WTC11 (cell line): ENCODE measurements around the gene ETV3. TPM values are rescaled to one million over a fixed set of nuclear protein-coding genes. Genes with fewer than 3 reads are reported as not detected.

Source experiments
- ATAC-seq: fragments of 200-7000 bp; cut with Tn5 transposase; 2 replicates; pipeline ENCODE4 v1.10.0; 2021; ENCODE audit warnings: mild to moderate bottlenecking, moderate library complexity
- Bru-seq: library from RNA; stranded (reverse); fragments of 400-500 nt; gene quantifications from one replicate; lab custom pipeline; 2021; lab: Mats Ljungman, UMichigan
- CTCF ChIA-PET: fragments of 300-600 bp; sonication (Branson Sonifier 250); formaldehyde crosslinking; loops from one replicate; lab custom pipeline; 2021; ENCODE audit warnings: antibody characterized with exemption; lab: Charles Lee
- POLR2A ChIA-PET: fragments of 350-600 bp; sonication (Branson Sonifier 250); formaldehyde crosslinking; loops from one replicate; lab custom pipeline; 2021; ENCODE audit warnings: antibody characterized with exemption; lab: Charles Lee
- DNase-seq: peaks from one replicate; pipeline ENCODE4 v3.0.0; 2021; ENCODE audit warnings: low spot score
- H3K27ac Mint-ChIP-seq: 2 replicates; pipeline ENCODE4 v1.8.0; 2021; ENCODE audit warnings: mixed read lengths
- H3K27me3 Mint-ChIP-seq: 2 replicates; pipeline ENCODE4 v1.8.0; 2021; ENCODE audit warnings: low read depth, mild to moderate bottlenecking, moderate library complexity, mixed read lengths
- H3K36me3 Mint-ChIP-seq: 2 replicates; pipeline ENCODE4 v1.8.0; 2021; ENCODE audit warnings: mixed read lengths
- H3K4me1 Mint-ChIP-seq: 2 replicates; pipeline ENCODE4 v1.8.0; 2022; ENCODE audit warnings: mixed read lengths
- H3K4me3 Mint-ChIP-seq: 2 replicates; pipeline ENCODE4 v1.8.0; 2021; ENCODE audit warnings: mild to moderate bottlenecking, moderate library complexity, mixed read lengths
- H3K9me3 Mint-ChIP-seq: 2 replicates; pipeline ENCODE4 v1.8.0; 2021; ENCODE audit warnings: mixed read lengths
- ATF3 ChIP-seq: sonication (generic); formaldehyde crosslinking; conservative IDR thresholded peaks from 2 replicates; pipeline ENCODE4 v1.8.1; 2022; ENCODE audit warnings: mild to moderate bottlenecking, missing genetic modification reagents
- CBFB ChIP-seq: sonication (generic); formaldehyde crosslinking; IDR thresholded peaks from 2 replicates; pipeline ENCODE4 v1.8.1; 2022; ENCODE audit warnings: mild to moderate bottlenecking, low read depth, missing genetic modification reagents
- CDX4 ChIP-seq: fragments of 250-450 bp; sonication (Bioruptor Pico); IDR thresholded peaks from 2 replicates; pipeline ENCODE4 v1.9.0; 2021; ENCODE audit warnings: moderate library complexity, mild to moderate bottlenecking, inconsistent platforms, borderline replicate concordance
- CREB1 ChIP-seq: sonication (generic); formaldehyde crosslinking; IDR thresholded peaks from 2 replicates; pipeline ENCODE4 v1.8.0; 2023; ENCODE audit warnings: mild to moderate bottlenecking, missing genetic modification reagents
- CREM ChIP-seq: sonication (generic); formaldehyde crosslinking; IDR thresholded peaks from 2 replicates; pipeline ENCODE4 v1.8.1; 2022; ENCODE audit warnings: mild to moderate bottlenecking, missing genetic modification reagents, moderate library complexity
- CTCF ChIP-seq: fragments of 200-600 bp; IDR thresholded peaks from 2 replicates; pipeline ENCODE4 v1.8.0; 2022; ENCODE audit warnings: antibody characterized with exemption
- E2F4 ChIP-seq: sonication (generic); formaldehyde crosslinking; IDR thresholded peaks from 2 replicates; pipeline ENCODE4 v1.8.1; 2022; ENCODE audit warnings: low read depth, mild to moderate bottlenecking, moderate library complexity, missing genetic modification reagents, borderline replicate concordance
- ERG ChIP-seq: fragments of 250-450 bp; sonication (Bioruptor Pico); IDR thresholded peaks from 2 replicates; pipeline ENCODE4 v1.8.0; 2021; ENCODE audit warnings: mild to moderate bottlenecking
- ESRRA ChIP-seq: sonication (generic); formaldehyde crosslinking; IDR thresholded peaks from 2 replicates; pipeline ENCODE4 v1.8.1; 2022; ENCODE audit warnings: mild to moderate bottlenecking, missing genetic modification reagents, borderline replicate concordance
- GABPB1 ChIP-seq: sonication (generic); formaldehyde crosslinking; IDR thresholded peaks from 2 replicates; pipeline ENCODE4 v1.8.1; 2023; ENCODE audit warnings: mild to moderate bottlenecking, missing genetic modification reagents
- HMGA2 ChIP-seq: fragments of 250-450 bp; sonication (Bioruptor Pico); IDR thresholded peaks from 2 replicates; pipeline ENCODE4 v1.4.0; 2021; ENCODE audit warnings: mild to moderate bottlenecking, moderate library complexity
- HMGXB4 ChIP-seq: sonication (generic); formaldehyde crosslinking; IDR thresholded peaks from 2 replicates; pipeline ENCODE4 v1.8.1; 2023; ENCODE audit warnings: mild to moderate bottlenecking, moderate library complexity, missing genetic modification reagents
- IRF2 ChIP-seq: sonication (generic); formaldehyde crosslinking; IDR thresholded peaks from 2 replicates; pipeline ENCODE4 v1.8.0; 2022; ENCODE audit warnings: low read depth, missing genetic modification reagents, borderline replicate concordance
- NFYB ChIP-seq: sonication (generic); formaldehyde crosslinking; conservative IDR thresholded peaks from 2 replicates; pipeline ENCODE4 v1.8.0; 2022; ENCODE audit warnings: low read depth, missing genetic modification reagents
- NR1H2 ChIP-seq: sonication (generic); formaldehyde crosslinking; IDR thresholded peaks from 2 replicates; pipeline ENCODE4 v1.9.0; 2021; ENCODE audit warnings: mild to moderate bottlenecking, moderate library complexity, missing genetic modification reagents
- NR3C1 ChIP-seq: sonication (generic); formaldehyde crosslinking; conservative IDR thresholded peaks from 2 replicates; pipeline ENCODE4 v1.8.1; 2023; ENCODE audit warnings: low read depth, mild to moderate bottlenecking, missing genetic modification reagents
- SMAD4 ChIP-seq: sonication (generic); formaldehyde crosslinking; IDR thresholded peaks from 2 replicates; pipeline ENCODE4 v1.8.0; 2022; ENCODE audit warnings: mild to moderate bottlenecking, missing genetic modification reagents
- SP1 ChIP-seq: sonication (generic); formaldehyde crosslinking; conservative IDR thresholded peaks from 2 replicates; pipeline ENCODE4 v1.8.1; 2022; ENCODE audit warnings: missing genetic modification reagents
- ZBTB21 ChIP-seq: sonication (generic); formaldehyde crosslinking; IDR thresholded peaks from 2 replicates; pipeline ENCODE4 v1.8.1; 2023; ENCODE audit warnings: mild to moderate bottlenecking, missing genetic modification reagents, borderline replicate concordance
- ZNF281 ChIP-seq: sonication (generic); formaldehyde crosslinking; IDR thresholded peaks from 2 replicates; pipeline ENCODE4 v1.8.0; 2023; ENCODE audit warnings: mild to moderate bottlenecking, missing genetic modification reagents
- ZSCAN18 ChIP-seq: fragments of 250-450 bp; sonication (Bioruptor Pico); IDR thresholded peaks from 2 replicates; pipeline ENCODE4 v2.1.2; 2022; ENCODE audit warnings: mild to moderate bottlenecking, moderate library complexity
- long read RNA-seq, 3 experiments: library from RNA in 1 of 3; library from capped mRNA in 1 of 3; library from polyadenylated mRNA in 1 of 3; unstranded in 2 of 3; stranded (forward) in 1 of 3; transcript quantifications; one replicate each; pipeline ENCODE4 v2.0.0, GENCODE V29; 2021
- total RNA-seq: library from RNA; stranded (reverse); gene quantifications from 3 replicates; pipeline ENCODE4 v1.2.3, GENCODE V29; 2021

The ETV3 gene
- total RNA-seq (21.3 to 26.0 TPM (median 22.1 TPM) in 3 replicates), Bru-seq, nascent RNA (percentile 94 among the genes with signal in this experiment)
- long read RNA-seq, experiment 1, partial matches to known transcripts = 0 of 13 reads
- long read RNA-seq, experiment 1, other reads (novel, unspliced or antisense) = 11 of 13 reads
- long read RNA-seq, experiment 2, full-length matches to known transcripts = 2 of 20 reads
- long read RNA-seq, experiment 2, partial matches to known transcripts = 0 of 20 reads
- long read RNA-seq, experiment 2, other reads (novel, unspliced or antisense) = 18 of 20 reads
- long read RNA-seq, experiment 3, partial matches to known transcripts = 0 of 2 reads
- long read RNA-seq, experiment 3, other reads (novel, unspliced or antisense) = 1 of 2 reads

GRCh38 chr1:157138220-157139051, at the start of gene ETV3:
ETV3 (minus strand) TSS chr1:157138395; CDS start chr1:157136352, 2,043 bp downstream.
- peaks cover 6% of the 10 kb centered on the region for H3K27me3 Mint-ChIP-seq
- peak; percentile 86 for DNase-seq
- POLR2A ChIA-PET = interaction anchor here (1.0 to 1.2 kb wide), 2 partner anchors 16 to 18 kb away, joined by 4 to 6 read pairs; no protein-coding TSS in a partner anchor
- peak; percentile 77 for ATAC-seq
- peaks cover 56% of the 10 kb centered on the region for H3K4me1 Mint-ChIP-seq
- CTCF ChIA-PET = interaction anchor here (0.9 to 9.6 kb wide), 5 partner anchors 18 to 211 kb away, joined by 3 to 114 read pairs (median 6); no protein-coding TSS in a partner anchor
- H3K4me3 Mint-ChIP-seq = peak within 1 kb of the TSS; percentile 94
- H3K36me3 Mint-ChIP-seq = peaks cover 26% of the 10 kb centered on the region
- H3K9me3 Mint-ChIP-seq = no peaks in the 10 kb centered on the region
- H3K27ac Mint-ChIP-seq = peak within 1 kb of the TSS; percentile 97
- TF ChIP-seq CBFB (no peak), SMAD4 (CRISPR knock-in tag) (no peak), NR1H2 (no peak), CDX4 (CRISPR knock-in tag) (no peak), HMGXB4 (CRISPR knock-in tag) (peak; percentile 92; the same call in 1 of the 2 replicates), ZBTB21 (CRISPR knock-in tag) (peak; percentile 64; the same call in 1 of the 2 replicates), SP1 (peak; percentile 64; the same call in 1 of the 2 replicates), GABPB1 (CRISPR knock-in tag) (no peak; the same call in 1 of the 2 replicates), ERG (no peak), CREB1 (CRISPR knock-in tag) (no peak; the same call in 1 of the 2 replicates), IRF2 (no peak), E2F4 (CRISPR knock-in tag) (no peak), ZNF281 (CRISPR knock-in tag) (no peak), NFYB (CRISPR knock-in tag) (no peak), HMGA2 (no peak), CREM (CRISPR knock-in tag) (peak; percentile 86), ATF3 (CRISPR knock-in tag) (no peak), ESRRA (no peak), NR3C1 (CRISPR knock-in tag) (no peak), ZSCAN18 (no peak), CTCF (no peak)
